ENCODE measurements around the gene EXOSC2.

Gene EXOSC2

GRCh38 chr9:130741831-130742449, 48.4 kb downstream of the EXOSC2 start:
- no peak for TF ChIP-seq CTCF (IDR thresholded peaks at IDR 0.05; ENCODE audit: low read depth, low read length)
- peak; percentile 21 to 83 for DNase-seq (ENCODE audit: low read depth in 2 of 2)
- no peak overlapping the region for H3K4me3 ChIP-seq (replicated peaks in 1 of 2; ENCODE audit: low read depth in 2 of 2, low read length in 2 of 2)

- H3K4me3 ChIP-seq (replicated peaks in 1 of 2; ENCODE audit: low read depth in 2 of 2, low read length in 2 of 2): no peak overlapping the region
- DNase-seq (ENCODE audit: low read depth in 2 of 2): no peak
- TF ChIP-seq CTCF (IDR thresholded peaks at IDR 0.05; ENCODE audit: low read depth, low read length): no peak
Observed at GRCh38 chr9:130743656-130744055, 50.1 kb downstream of the EXOSC2 start.

GRCh38 chr9:130745210-130745800, 51.7 kb downstream of the EXOSC2 start:
- H3K4me3 ChIP-seq (replicated peaks in 1 of 2; ENCODE audit: low read depth in 2 of 2, low read length in 2 of 2): no peak overlapping the region
- DNase-seq (ENCODE audit: low read depth in 2 of 2): no peak
- no peak for TF ChIP-seq CTCF (IDR thresholded peaks at IDR 0.05; ENCODE audit: low read depth, low read length)

- DNase-seq (ENCODE audit: low read depth in 2 of 2): no peak
- TF ChIP-seq CTCF (IDR thresholded peaks at IDR 0.05; ENCODE audit: low read depth, low read length): no peak
- no peak overlapping the region for H3K4me3 ChIP-seq (replicated peaks in 1 of 2; ENCODE audit: low read depth in 2 of 2, low read length in 2 of 2)
Observed at GRCh38 chr9:130745829-130746228, 52.2 kb downstream of the EXOSC2 start.

- TF ChIP-seq CTCF (IDR thresholded peaks at IDR 0.05; ENCODE audit: low read depth, low read length): no peak
- no peak overlapping the region for H3K4me3 ChIP-seq (replicated peaks in 1 of 2; ENCODE audit: low read depth in 2 of 2, low read length in 2 of 2)
- DNase-seq (ENCODE audit: low read depth in 2 of 2): peak; percentile 43 to 56
Observed at GRCh38 chr9:130746434-130747212, 53.0 kb downstream of the EXOSC2 start.

GRCh38 chr9:130751631-130752355, 58.2 kb downstream of the EXOSC2 start:
- TF ChIP-seq CTCF (IDR thresholded peaks at IDR 0.05; ENCODE audit: low read depth, low read length): no peak
- DNase-seq (ENCODE audit: low read depth in 2 of 2): no peak
- no peak overlapping the region for H3K4me3 ChIP-seq (replicated peaks in 1 of 2; ENCODE audit: low read depth in 2 of 2, low read length in 2 of 2)
